HEK293T (cell line): ENCODE measurements around the gene TAP1.

Source experiments
- ARNT ChIP-seq: fragments of 450-650 bp; IDR thresholded peaks from 2 replicates; pipeline ENCODE4 v1.6.1; 2017; ENCODE audit warnings: mild to moderate bottlenecking
- BHLHE40 ChIP-seq: fragments of 450-650 bp; IDR thresholded peaks from 2 replicates; pipeline ENCODE4 v1.6.1; 2016; ENCODE audit warnings: mild to moderate bottlenecking, moderate library complexity, borderline replicate concordance
- ELF4 ChIP-seq: fragments of 450-650 bp; IDR thresholded peaks from 2 replicates; pipeline ENCODE4 v1.6.1; 2017; ENCODE audit warnings: antibody characterized with exemption
- FOXA1 ChIP-seq: fragments of 450-650 bp; IDR thresholded peaks from 2 replicates; pipeline ENCODE4 v1.6.1; 2016; ENCODE audit warnings: mild to moderate bottlenecking
- FOXM1 ChIP-seq: fragments of 450-650 bp; IDR thresholded peaks from 2 replicates; pipeline ENCODE4 v1.6.1; 2017; ENCODE audit warnings: mild to moderate bottlenecking, borderline replicate concordance
- HDGF ChIP-seq: fragments of 450-650 bp; IDR thresholded peaks from 2 replicates; pipeline ENCODE4 v1.6.1; 2017; ENCODE audit warnings: antibody characterized with exemption, borderline replicate concordance
- NFRKB ChIP-seq: fragments of 450-650 bp; IDR thresholded peaks from 2 replicates; pipeline ENCODE4 v1.6.1; 2016; ENCODE audit warnings: mild to moderate bottlenecking, moderate library complexity
- PKNOX1 ChIP-seq: fragments of 450-650 bp; IDR thresholded peaks from 2 replicates; pipeline ENCODE4 v1.6.1; 2016
- SUZ12 ChIP-seq: fragments of 450-650 bp; IDR thresholded peaks from 2 replicates; pipeline ENCODE4 v1.6.1; 2016; ENCODE audit warnings: mild to moderate bottlenecking
- ZNF384 ChIP-seq: fragments of 450-650 bp; IDR thresholded peaks from 2 replicates; pipeline ENCODE4 v1.6.1; 2016

- TF ChIP-seq BHLHE40: no peak
- TF ChIP-seq FOXM1: no peak
- no peak for TF ChIP-seq HDGF
- no peak for TF ChIP-seq ARNT
- TF ChIP-seq SUZ12: no peak
- no peak for TF ChIP-seq PKNOX1
- no peak for TF ChIP-seq ELF4
- TF ChIP-seq NFRKB: no peak
- no peak for TF ChIP-seq ZNF384
- no peak for TF ChIP-seq FOXA1
Measured at GRCh38 chr6:32847795-32848194, 5.7 kb downstream of the TAP1 start.
